Measurements from ENCODE around the gene USP3. TPM values are rescaled to one million over a fixed set of nuclear protein-coding genes. Genes with fewer than 3 reads are reported as not detected.

USP3 gene
- total and polyA plus RNA-seq, 2 donors (not counting 3 experiments of a cell fraction or from before 2014, with no cell fraction given): 18.8 to 52.4 TPM

- POLR2A ChIA-PET: no interaction called here
- Histone ChIP-seq H3K27me3 (ENCODE audit: control insufficient read depth in 2 of 2, insufficient read depth in 2 of 2, low read length in 2 of 2) (no peaks in the 10 kb centered on the region), H3K27ac (ENCODE audit: insufficient read depth, low read depth, low read length) (no peak overlapping the region), H3K79me2 (ENCODE audit: control insufficient read depth, insufficient read depth, low read length) (no peaks in the 10 kb centered on the region), H3K9me1 (replicated peaks; ENCODE audit: control insufficient read depth, extremely low read depth, insufficient read depth, low read length) (no peaks in the 10 kb centered on the region), H3K4me1 (ENCODE audit: control insufficient read depth, extremely low read depth, insufficient read depth, low read length) (no peaks in the 10 kb centered on the region), H3K9ac (replicated peaks; ENCODE audit: extremely low read depth, insufficient read depth, low read length) (no peak overlapping the region), H3K9me3 (replicated peaks; ENCODE audit: control insufficient read depth, insufficient read depth, low read length) (no peaks in the 10 kb centered on the region), H3K4me3 (replicated peaks in 1 of 3; ENCODE audit: insufficient read depth in 1 of 3, low read depth in 1 of 3, low read length in 3 of 3) (no peak overlapping the region), H3K36me3 (ENCODE audit: control insufficient read depth in 2 of 2, extremely low read depth in 1 of 2, insufficient read depth in 2 of 2, low read length in 2 of 2) (peaks cover 15 to 25% of the 10 kb centered on the region in 2 experiments), H2AFZ (ENCODE audit: low read depth, low read length) (no peak overlapping the region), H4K20me1 (replicated peaks; ENCODE audit: control insufficient read depth, extremely low read depth, insufficient read depth, low read length) (no peaks in the 10 kb centered on the region), H3K4me2 (ENCODE audit: insufficient read depth, low read length) (no peak overlapping the region)
- no peak for FAIRE-seq
- dilution Hi-C loops (cut with MboI; ENCODE audit: extremely low pct_ligation_motif_present, low sequenced_read_pairs) (no loop called here), intact Hi-C loops (cut with micrococcal nuclease) (no loop called here)
- TF ChIP-seq, protein P1, sequence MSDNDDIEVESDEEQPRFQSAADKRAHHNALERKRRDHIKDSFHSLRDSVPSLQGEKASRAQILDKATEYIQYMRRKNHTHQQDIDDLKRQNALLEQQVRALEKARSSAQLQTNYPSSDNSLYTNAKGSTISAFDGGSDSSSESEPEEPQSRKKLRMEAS (IDR thresholded peaks at IDR 0.05; ENCODE audit: insufficient read depth, insufficient read length): no peak
- TF ChIP-seq POLR2AphosphoS5 (IDR thresholded peaks at IDR 0.05; ENCODE audit: insufficient read depth, low read depth, low read length) (no peak), JUN (IDR thresholded peaks at IDR 0.05; ENCODE audit: borderline replicate concordance, insufficient read depth, insufficient read length, low read depth) (no peak)
- TF ChIP-seq, protein P2, sequence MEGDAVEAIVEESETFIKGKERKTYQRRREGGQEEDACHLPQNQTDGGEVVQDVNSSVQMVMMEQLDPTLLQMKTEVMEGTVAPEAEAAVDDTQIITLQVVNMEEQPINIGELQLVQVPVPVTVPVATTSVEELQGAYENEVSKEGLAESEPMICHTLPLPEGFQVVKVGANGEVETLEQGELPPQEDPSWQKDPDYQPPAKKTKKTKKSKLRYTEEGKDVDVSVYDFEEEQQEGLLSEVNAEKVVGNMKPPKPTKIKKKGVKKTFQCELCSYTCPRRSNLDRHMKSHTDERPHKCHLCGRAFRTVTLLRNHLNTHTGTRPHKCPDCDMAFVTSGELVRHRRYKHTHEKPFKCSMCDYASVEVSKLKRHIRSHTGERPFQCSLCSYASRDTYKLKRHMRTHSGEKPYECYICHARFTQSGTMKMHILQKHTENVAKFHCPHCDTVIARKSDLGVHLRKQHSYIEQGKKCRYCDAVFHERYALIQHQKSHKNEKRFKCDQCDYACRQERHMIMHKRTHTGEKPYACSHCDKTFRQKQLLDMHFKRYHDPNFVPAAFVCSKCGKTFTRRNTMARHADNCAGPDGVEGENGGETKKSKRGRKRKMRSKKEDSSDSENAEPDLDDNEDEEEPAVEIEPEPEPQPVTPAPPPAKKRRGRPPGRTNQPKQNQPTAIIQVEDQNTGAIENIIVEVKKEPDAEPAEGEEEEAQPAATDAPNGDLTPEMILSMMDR (IDR thresholded peaks at IDR 0.05; ENCODE audit: extremely low read depth in 1 of 2, insufficient read depth in 1 of 2, low read depth in 1 of 2, low read length in 2 of 2): no peak
- CTCF ChIA-PET: interaction anchor here (3.0 kb wide), 1 partner anchor 13 kb away, joined by 17 read pairs; no protein-coding TSS in a partner anchor
- no TSS peak for BruUV-seq (replicated peaks)
- DNase-seq (ENCODE audit: low read depth, low spot score): no peak
Measured at GRCh38 chr15:63623232-63623969, 119.0 kb downstream of the USP3 start.

Measured in endothelial cell of umbilical vein (primary cell).